ENCODE measurements around the gene KCNK7.

Gene KCNK7

GRCh38 chr11:65616575-65617001, 21.0 kb upstream of the KCNK7 start:
- H3K27ac ChIP-seq (ENCODE audit: low read depth, low read length), result peak overlapping the region; percentile 11; the same call in 1 of the 2 replicates
- H3K9me3 ChIP-seq (ENCODE audit: control insufficient read depth, insufficient read depth, low read depth, low read length), result no peaks in the 10 kb centered on the region
- H3K9ac ChIP-seq (ENCODE audit: low read length), result peak overlapping the region; percentile 65
- peaks cover 47% of the 10 kb centered on the region for H3K36me3 ChIP-seq (ENCODE audit: control insufficient read depth, insufficient read depth, low read length)
- H3K4me3 ChIP-seq (ENCODE audit: low read depth, low read length), result peak overlapping the region; percentile 76
- H3K27me3 ChIP-seq (ENCODE audit: control insufficient read depth, insufficient read depth, low read length), result no peaks in the 10 kb centered on the region
- peaks cover 23% of the 10 kb centered on the region for H3K4me1 ChIP-seq (ENCODE audit: control insufficient read depth, insufficient read depth, low read length)

- H3K27me3 ChIP-seq (ENCODE audit: control insufficient read depth, insufficient read depth, low read length), result no peaks in the 10 kb centered on the region
- peaks cover 42% of the 10 kb centered on the region for H3K36me3 ChIP-seq (ENCODE audit: control insufficient read depth, insufficient read depth, low read length)
- H3K27ac ChIP-seq (ENCODE audit: low read depth, low read length), result peak overlapping the region; percentile 18; the same call in 1 of the 2 replicates
- H3K4me1 ChIP-seq (ENCODE audit: control insufficient read depth, insufficient read depth, low read length), result peaks cover 26% of the 10 kb centered on the region
- H3K4me3 ChIP-seq (ENCODE audit: low read depth, low read length), result peak overlapping the region; percentile 76
- H3K9me3 ChIP-seq (ENCODE audit: control insufficient read depth, insufficient read depth, low read depth, low read length), result no peaks in the 10 kb centered on the region
- H3K9ac ChIP-seq (ENCODE audit: low read length), result peak overlapping the region; percentile 73
Observed at GRCh38 chr11:65615950-65616574, 20.5 kb upstream of the KCNK7 start.

GRCh38 chr11:65615229-65615949, 19.8 kb upstream of the KCNK7 start, which contains the start of gene PCNX3:
TSS of gene PCNX3 (plus strand) at chr11:65615776. CDS start at chr11:65616312, 536 bp downstream.
- peak within 1 kb of the TSS; percentile 76 for H3K4me3 ChIP-seq (ENCODE audit: low read depth, low read length)
- H3K36me3 ChIP-seq (ENCODE audit: control insufficient read depth, insufficient read depth, low read length), result peaks cover 35% of the 10 kb centered on the region
- peak within 1 kb of the TSS; percentile 18; the same call in 1 of the 2 replicates for H3K27ac ChIP-seq (ENCODE audit: low read depth, low read length)
- no peaks in the 10 kb centered on the region for H3K9me3 ChIP-seq (ENCODE audit: control insufficient read depth, insufficient read depth, low read depth, low read length)
- H3K4me1 ChIP-seq (ENCODE audit: control insufficient read depth, insufficient read depth, low read length), result peaks cover 26% of the 10 kb centered on the region
- peak within 1 kb of the TSS; percentile 88 for H3K9ac ChIP-seq (ENCODE audit: low read length)
- H3K27me3 ChIP-seq (ENCODE audit: control insufficient read depth, insufficient read depth, low read length), result no peaks in the 10 kb centered on the region

- H3K4me1 ChIP-seq (ENCODE audit: control insufficient read depth, insufficient read depth, low read length), result peaks cover 26% of the 10 kb centered on the region
- peak overlapping the region; percentile 63 for H3K27ac ChIP-seq (ENCODE audit: low read depth, low read length)
- peak overlapping the region; percentile 58 for H3K9ac ChIP-seq (ENCODE audit: low read length)
- peaks cover 17% of the 10 kb centered on the region for H3K36me3 ChIP-seq (ENCODE audit: control insufficient read depth, insufficient read depth, low read length)
- no peaks in the 10 kb centered on the region for H3K27me3 ChIP-seq (ENCODE audit: control insufficient read depth, insufficient read depth, low read length)
- H3K4me3 ChIP-seq (ENCODE audit: low read depth, low read length), result peak overlapping the region; percentile 75
- H3K9me3 ChIP-seq (ENCODE audit: control insufficient read depth, insufficient read depth, low read depth, low read length), result no peaks in the 10 kb centered on the region
Observed at GRCh38 chr11:65613091-65613928, 17.7 kb upstream of the KCNK7 start.

GRCh38 chr11:65612691-65613090, 17.1 kb upstream of the KCNK7 start:
- no peak overlapping the region for H3K9ac ChIP-seq (ENCODE audit: low read length)
- peaks cover 10% of the 10 kb centered on the region for H3K36me3 ChIP-seq (ENCODE audit: control insufficient read depth, insufficient read depth, low read length)
- H3K4me3 ChIP-seq (ENCODE audit: low read depth, low read length), result peak overlapping the region; percentile 75
- no peak overlapping the region for H3K27ac ChIP-seq (ENCODE audit: low read depth, low read length)
- no peaks in the 10 kb centered on the region for H3K27me3 ChIP-seq (ENCODE audit: control insufficient read depth, insufficient read depth, low read length)
- H3K4me1 ChIP-seq (ENCODE audit: control insufficient read depth, insufficient read depth, low read length), result peaks cover 32% of the 10 kb centered on the region
- no peaks in the 10 kb centered on the region for H3K9me3 ChIP-seq (ENCODE audit: control insufficient read depth, insufficient read depth, low read depth, low read length)

GRCh38 chr11:65611758-65612603, 16.4 kb upstream of the KCNK7 start:
- peak overlapping the region; percentile 9 for H3K9ac ChIP-seq (ENCODE audit: low read length)

GRCh38 chr11:65611028-65611757, 15.6 kb upstream of the KCNK7 start:
- peaks cover 36% of the 10 kb centered on the region for H3K4me1 ChIP-seq (ENCODE audit: control insufficient read depth, insufficient read depth, low read length)
- H3K27me3 ChIP-seq (ENCODE audit: control insufficient read depth, insufficient read depth, low read length), result no peaks in the 10 kb centered on the region
- H3K4me3 ChIP-seq (ENCODE audit: low read depth, low read length), result no peak overlapping the region; the same call in 1 of the 2 replicates
- H3K36me3 ChIP-seq (ENCODE audit: control insufficient read depth, insufficient read depth, low read length), result peaks cover 3% of the 10 kb centered on the region; the same call in 1 of the 2 replicates
- no peak overlapping the region for H3K27ac ChIP-seq (ENCODE audit: low read depth, low read length)
- H3K9ac ChIP-seq (ENCODE audit: low read length), result no peak overlapping the region
- no peaks in the 10 kb centered on the region for H3K9me3 ChIP-seq (ENCODE audit: control insufficient read depth, insufficient read depth, low read depth, low read length)

More at GRCh38 chr11:65611758-65612603, 16.4 kb upstream of the KCNK7 start:
- Histone ChIP-seq H3K27me3 (ENCODE audit: control insufficient read depth, insufficient read depth, low read length) (no peaks in the 10 kb centered on the region), H3K4me1 (ENCODE audit: control insufficient read depth, insufficient read depth, low read length) (peaks cover 36% of the 10 kb centered on the region), H3K27ac (ENCODE audit: low read depth, low read length) (no peak overlapping the region), H3K9me3 (ENCODE audit: control insufficient read depth, insufficient read depth, low read depth, low read length) (no peaks in the 10 kb centered on the region), H3K36me3 (ENCODE audit: control insufficient read depth, insufficient read depth, low read length) (peaks cover 3% of the 10 kb centered on the region), H3K4me3 (ENCODE audit: low read depth, low read length) (peak overlapping the region; percentile 75; the same call in 1 of the 2 replicates)

- no peak overlapping the region for H3K4me3 ChIP-seq (ENCODE audit: low read depth, low read length)
- H3K27ac ChIP-seq (ENCODE audit: low read depth, low read length), result no peak overlapping the region
- H3K27me3 ChIP-seq (ENCODE audit: control insufficient read depth, insufficient read depth, low read length), result no peaks in the 10 kb centered on the region
- H3K9ac ChIP-seq (ENCODE audit: low read length), result no peak overlapping the region
- no peaks in the 10 kb centered on the region for H3K9me3 ChIP-seq (ENCODE audit: control insufficient read depth, insufficient read depth, low read depth, low read length)
- H3K4me1 ChIP-seq (ENCODE audit: control insufficient read depth, insufficient read depth, low read length), result peaks cover 36% of the 10 kb centered on the region
- peaks cover 8% of the 10 kb centered on the region for H3K36me3 ChIP-seq (ENCODE audit: control insufficient read depth, insufficient read depth, low read length)
Observed at GRCh38 chr11:65610404-65610803, 14.8 kb upstream of the KCNK7 start.

GRCh38 chr11:65609665-65610064, 14.1 kb upstream of the KCNK7 start:
- Histone ChIP-seq H3K9me3 (ENCODE audit: control insufficient read depth, insufficient read depth, low read depth, low read length) (no peaks in the 10 kb centered on the region), H3K36me3 (ENCODE audit: control insufficient read depth, insufficient read depth, low read length) (peaks cover 15% of the 10 kb centered on the region), H3K27me3 (ENCODE audit: control insufficient read depth, insufficient read depth, low read length) (no peaks in the 10 kb centered on the region), H3K4me3 (ENCODE audit: low read depth, low read length) (no peak overlapping the region), H3K27ac (ENCODE audit: low read depth, low read length) (no peak overlapping the region), H3K9ac (ENCODE audit: low read length) (no peak overlapping the region), H3K4me1 (ENCODE audit: control insufficient read depth, insufficient read depth, low read length) (peaks cover 36% of the 10 kb centered on the region)

Data from HUES6 (cell line).